Measurements from ENCODE around the gene ZNF398.

Gene ZNF398

GRCh38 chr7:149229526-149229925 lies 82.3 kb downstream of the ZNF398 start:
- no peak for DNase-seq

DNA sequence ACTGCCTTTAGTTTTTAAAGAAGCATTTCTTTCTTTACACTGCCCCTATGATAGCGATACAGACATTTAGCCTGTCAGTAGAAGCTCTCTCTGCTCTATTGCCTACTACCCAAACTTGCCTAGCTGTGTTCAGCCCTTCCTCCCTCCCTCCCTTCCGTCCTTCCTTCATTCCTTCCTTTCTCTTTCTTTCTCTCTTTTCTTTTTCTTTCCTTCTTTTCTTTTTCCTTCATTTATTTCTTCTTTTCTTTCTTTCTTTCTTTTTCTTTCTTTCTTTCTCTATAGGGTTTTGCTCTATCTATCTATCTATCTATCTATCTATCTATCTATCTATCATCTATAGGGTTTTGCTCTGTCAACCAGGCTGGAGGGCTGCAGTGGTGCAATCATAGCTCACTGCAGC lies 85.1 kb downstream of the ZNF398 start:
- no peak for DNase-seq

Measured in NCI-H2227 treated with DMSO at 0.1 percent for 48 hours (cell line).